ENCODE results near the gene IRX1.

The IRX1 gene

GRCh38 chr5:3650868-3651267, 55.2 kb downstream of the IRX1 start:
- DNase-seq (ENCODE audit: low read depth in 2 of 2) = no peak

All from activated CD4-positive, alpha-beta T cell treated with anti-CD3 and anti-CD28 coated beads for 24 hours (primary cell).